ENCODE results near the gene LRRFIP1.
"Not testable (repeated sequence)": the region's sequence is repeated elsewhere in the genome, so short reads cannot be mapped to it uniquely, and the experiment has no call there.

The LRRFIP1 gene

GRCh38 chr2:237754182-237754581 lies 126.8 kb downstream of the LRRFIP1 start:
- peak; percentile 18 for DNase-seq

- DNase-seq: no peak
Observed at GRCh38 chr2:237754626-237755248, 127.3 kb downstream of the LRRFIP1 start.

GRCh38 chr2:237757616-237758015 lies 130.2 kb downstream of the LRRFIP1 start:
- DNase-seq: no peak

GRCh38 chr2:237758185-237758584 lies 130.8 kb downstream of the LRRFIP1 start:
- DNase-seq: no peak

- DNase-seq: no peak
Observed at GRCh38 chr2:237759176-237759575, 131.8 kb downstream of the LRRFIP1 start.

GRCh38 chr2:237760506-237761502 lies 133.4 kb downstream of the LRRFIP1 start:
- DNase-seq: no peak

- DNase-seq: peak; percentile 53
Observed at GRCh38 chr2:237762291-237763182, 135.2 kb downstream of the LRRFIP1 start.

- no peak for DNase-seq
Observed at GRCh38 chr2:237763812-237764211, 136.4 kb downstream of the LRRFIP1 start.

- not testable (repeated sequence) for DNase-seq
Observed at GRCh38 chr2:237765122-237765521, 137.7 kb downstream of the LRRFIP1 start.

- DNase-seq: no peak
Observed at GRCh38 chr2:237765875-237766274, 138.5 kb downstream of the LRRFIP1 start.

- peak; percentile 42 for DNase-seq
Observed at GRCh38 chr2:237766340-237766739, 139.0 kb downstream of the LRRFIP1 start.

GRCh38 chr2:237772513-237772912 lies 145.1 kb downstream of the LRRFIP1 start:
- DNase-seq: no peak

- DNase-seq: no peak
Observed at GRCh38 chr2:237773826-237774225, 146.4 kb downstream of the LRRFIP1 start.

- peak; percentile 36 for DNase-seq
Observed at GRCh38 chr2:237774811-237775553, 147.6 kb downstream of the LRRFIP1 start.

GRCh38 chr2:237779521-237779920 lies 152.1 kb downstream of the LRRFIP1 start:
- no peak for DNase-seq

- no peak for DNase-seq
Observed at GRCh38 chr2:237782181-237782580, 154.8 kb downstream of the LRRFIP1 start.

GRCh38 chr2:237783678-237784077 lies 156.3 kb downstream of the LRRFIP1 start:
- DNase-seq: not testable (repeated sequence)

- DNase-seq: no peak
Observed at GRCh38 chr2:237786936-237787335, 159.5 kb downstream of the LRRFIP1 start.

GRCh38 chr2:237790353-237790752 lies 163.0 kb downstream of the LRRFIP1 start:
- DNase-seq: peak; percentile 32

- DNase-seq: peak; percentile 13
Observed at GRCh38 chr2:237791977-237792727, 164.8 kb downstream of the LRRFIP1 start.

GRCh38 chr2:237797253-237797652 lies 169.9 kb downstream of the LRRFIP1 start:
- no peak for DNase-seq

Measured in fibroblast of upper back skin (primary cell).